ENCODE measurements around the gene ZSCAN31.
"Not testable (repeated sequence)": the region's sequence is repeated elsewhere in the genome, so short reads cannot be mapped to it uniquely, and the experiment has no call there.

The ZSCAN31 gene

GRCh38 chr6:28323813-28324424, 12.0 kb downstream of the ZSCAN31 start:
- in situ Hi-C loops (cut with HindIII; ENCODE audit: low sequenced_read_pairs), result no loop called here
- H3K4me3 ChIP-seq (ENCODE audit: low read depth, low read length), result no peak overlapping the region
- DNase-seq (ENCODE audit: low read depth), result no peak
- no peak for TF ChIP-seq CTCF (IDR thresholded peaks at IDR 0.05; ENCODE audit: low read depth, low read length, missing control alignments)

GRCh38 chr6:28322661-28323060, 13.3 kb downstream of the ZSCAN31 start:
- no peak for DNase-seq (ENCODE audit: low read depth)
- no peak for TF ChIP-seq CTCF (IDR thresholded peaks at IDR 0.05; ENCODE audit: low read depth, low read length, missing control alignments)
- in situ Hi-C loops (cut with HindIII; ENCODE audit: low sequenced_read_pairs), result no loop called here
- no peak overlapping the region for H3K4me3 ChIP-seq (ENCODE audit: low read depth, low read length)

- DNase-seq (ENCODE audit: low read depth); in situ Hi-C loops (cut with HindIII; ENCODE audit: low sequenced_read_pairs): not testable (repeated sequence)
Measured at GRCh38 chr6:28317866-28318265, 18.1 kb downstream of the ZSCAN31 start.

GRCh38 chr6:28315628-28316027, 20.3 kb downstream of the ZSCAN31 start:
- DNase-seq (ENCODE audit: low read depth), result no peak

More at GRCh38 chr6:28317866-28318265, 18.1 kb downstream of the ZSCAN31 start:
- H3K4me3 ChIP-seq (ENCODE audit: low read depth, low read length), result not testable (repeated sequence)

GRCh38 chr6:28312939-28313338, 23.0 kb downstream of the ZSCAN31 start:
- H3K4me3 ChIP-seq (ENCODE audit: low read depth, low read length), result no peak overlapping the region
- in situ Hi-C loops (cut with HindIII; ENCODE audit: low sequenced_read_pairs), result no loop called here
- TF ChIP-seq CTCF (IDR thresholded peaks at IDR 0.05; ENCODE audit: low read depth, low read length, missing control alignments), result no peak
- no peak for DNase-seq (ENCODE audit: low read depth)

More at GRCh38 chr6:28315628-28316027, 20.3 kb downstream of the ZSCAN31 start:
- in situ Hi-C loops (cut with HindIII; ENCODE audit: low sequenced_read_pairs), result no loop called here
- H3K4me3 ChIP-seq (ENCODE audit: low read depth, low read length), result no peak overlapping the region
- no peak for TF ChIP-seq CTCF (IDR thresholded peaks at IDR 0.05; ENCODE audit: low read depth, low read length, missing control alignments)

- no peak for TF ChIP-seq CTCF (IDR thresholded peaks at IDR 0.05; ENCODE audit: low read depth, low read length, missing control alignments)
- H3K4me3 ChIP-seq (ENCODE audit: low read depth, low read length), result no peak overlapping the region
- in situ Hi-C loops (cut with HindIII; ENCODE audit: low sequenced_read_pairs), result no loop called here
- DNase-seq (ENCODE audit: low read depth), result no peak
Measured at GRCh38 chr6:28311139-28311823, 24.7 kb downstream of the ZSCAN31 start.

GRCh38 chr6:28306363-28306762, 29.6 kb downstream of the ZSCAN31 start:
- H3K4me3 ChIP-seq (ENCODE audit: low read depth, low read length); DNase-seq (ENCODE audit: low read depth); in situ Hi-C loops (cut with HindIII; ENCODE audit: low sequenced_read_pairs): not testable (repeated sequence)

Measured in astrocyte of the cerebellum (primary cell).